ENCODE measurements around the gene TUBB.

TUBB gene

GRCh38 chr6:30685157-30686008 is 34.8 kb upstream of the TUBB start:
- H3K36me3 ChIP-seq (ENCODE audit: insufficient read depth, insufficient read length, low read length): peaks cover 36% of the 10 kb centered on the region
- DNase-seq (ENCODE audit: low read depth, low spot score): no peak
- peak overlapping the region; percentile 82 for H3K9ac ChIP-seq (ENCODE audit: insufficient read length, low read depth)
- peak overlapping the region; percentile 16 for H3K4me3 ChIP-seq (ENCODE audit: insufficient read length, low read depth)
- H3K4me1 ChIP-seq (ENCODE audit: insufficient read depth, insufficient read length): peaks cover 20% of the 10 kb centered on the region
- no peak for TF ChIP-seq SUZ12 (IDR thresholded peaks at IDR 0.05; ENCODE audit: extremely low read depth, insufficient read depth, insufficient read length)
- TF ChIP-seq ZNF274 (IDR thresholded peaks at IDR 0.05; ENCODE audit: low read depth, low read length): no peak
- no peak for TF ChIP-seq YY1 (IDR thresholded peaks at IDR 0.05; ENCODE audit: insufficient read depth, insufficient read length)
- H3K9me3 ChIP-seq (ENCODE audit: insufficient read depth, low read length): no peaks in the 10 kb centered on the region
- H3K27me3 ChIP-seq (ENCODE audit: insufficient read depth, insufficient read length): no peaks in the 10 kb centered on the region

GRCh38 chr6:30686009-30686907 is 33.9 kb upstream of the TUBB start, which contains the start of gene PPP1R18:
PPP1R18 (minus strand) TSS chr6:30686645; CDS start chr6:30686018, 627 bp downstream.
- Histone ChIP-seq H3K27me3 (ENCODE audit: insufficient read depth, insufficient read length) (no peaks in the 10 kb centered on the region), H3K9me3 (ENCODE audit: insufficient read depth, low read length) (no peaks in the 10 kb centered on the region), H3K4me1 (ENCODE audit: insufficient read depth, insufficient read length) (peaks cover 20% of the 10 kb centered on the region), H3K4me3 (ENCODE audit: insufficient read length, low read depth) (peak within 1 kb of the TSS; percentile 63), H3K36me3 (ENCODE audit: insufficient read depth, insufficient read length, low read length) (peaks cover 33% of the 10 kb centered on the region), H3K9ac (ENCODE audit: insufficient read length, low read depth) (peak within 1 kb of the TSS; percentile 86)
- DNase-seq (ENCODE audit: low read depth, low spot score): no peak
- TF ChIP-seq ZNF274 (IDR thresholded peaks at IDR 0.05; ENCODE audit: low read depth, low read length) (no peak), SUZ12 (IDR thresholded peaks at IDR 0.05; ENCODE audit: extremely low read depth, insufficient read depth, insufficient read length) (no peak), YY1 (IDR thresholded peaks at IDR 0.05; ENCODE audit: insufficient read depth, insufficient read length) (no peak)

GRCh38 chr6:30686908-30687658 is 33.1 kb upstream of the TUBB start:
- H3K9ac ChIP-seq (ENCODE audit: insufficient read length, low read depth): peak overlapping the region; percentile 86
- peaks cover 29% of the 10 kb centered on the region for H3K36me3 ChIP-seq (ENCODE audit: insufficient read depth, insufficient read length, low read length)
- TF ChIP-seq YY1 (IDR thresholded peaks at IDR 0.05; ENCODE audit: insufficient read depth, insufficient read length): no peak
- TF ChIP-seq SUZ12 (IDR thresholded peaks at IDR 0.05; ENCODE audit: extremely low read depth, insufficient read depth, insufficient read length): no peak
- TF ChIP-seq ZNF274 (IDR thresholded peaks at IDR 0.05; ENCODE audit: low read depth, low read length): no peak
- H3K4me3 ChIP-seq (ENCODE audit: insufficient read length, low read depth): peak overlapping the region; percentile 63
- H3K9me3 ChIP-seq (ENCODE audit: insufficient read depth, low read length): no peaks in the 10 kb centered on the region
- H3K4me1 ChIP-seq (ENCODE audit: insufficient read depth, insufficient read length): peaks cover 19% of the 10 kb centered on the region
- DNase-seq (ENCODE audit: low read depth, low spot score): no peak
- no peaks in the 10 kb centered on the region for H3K27me3 ChIP-seq (ENCODE audit: insufficient read depth, insufficient read length)

GRCh38 chr6:30687659-30688431 is 32.3 kb upstream of the TUBB start:
- Histone ChIP-seq H3K27me3 (ENCODE audit: insufficient read depth, insufficient read length) (no peaks in the 10 kb centered on the region), H3K36me3 (ENCODE audit: insufficient read depth, insufficient read length, low read length) (peaks cover 29% of the 10 kb centered on the region), H3K9me3 (ENCODE audit: insufficient read depth, low read length) (no peaks in the 10 kb centered on the region), H3K4me3 (ENCODE audit: insufficient read length, low read depth) (peak overlapping the region; percentile 63), H3K9ac (ENCODE audit: insufficient read length, low read depth) (peak overlapping the region; percentile 86), H3K4me1 (ENCODE audit: insufficient read depth, insufficient read length) (peaks cover 14% of the 10 kb centered on the region)
- DNase-seq (ENCODE audit: low read depth, low spot score): no peak
- TF ChIP-seq YY1 (IDR thresholded peaks at IDR 0.05; ENCODE audit: insufficient read depth, insufficient read length) (no peak), ZNF274 (IDR thresholded peaks at IDR 0.05; ENCODE audit: low read depth, low read length) (no peak), SUZ12 (IDR thresholded peaks at IDR 0.05; ENCODE audit: extremely low read depth, insufficient read depth, insufficient read length) (no peak)

- Histone ChIP-seq H3K9ac (ENCODE audit: insufficient read length, low read depth) (no peak overlapping the region), H3K9me3 (ENCODE audit: insufficient read depth, low read length) (no peaks in the 10 kb centered on the region), H3K4me3 (ENCODE audit: insufficient read length, low read depth) (no peak overlapping the region), H3K4me1 (ENCODE audit: insufficient read depth, insufficient read length) (peaks cover 10% of the 10 kb centered on the region), H3K27me3 (ENCODE audit: insufficient read depth, insufficient read length) (no peaks in the 10 kb centered on the region), H3K36me3 (ENCODE audit: insufficient read depth, insufficient read length, low read length) (peaks cover 24% of the 10 kb centered on the region)
- no peak for TF ChIP-seq YY1 (IDR thresholded peaks at IDR 0.05; ENCODE audit: insufficient read depth, insufficient read length)
- no peak for TF ChIP-seq SUZ12 (IDR thresholded peaks at IDR 0.05; ENCODE audit: extremely low read depth, insufficient read depth, insufficient read length)
- no peak for TF ChIP-seq ZNF274 (IDR thresholded peaks at IDR 0.05; ENCODE audit: low read depth, low read length)
- no peak for DNase-seq (ENCODE audit: low read depth, low spot score)
Measured at GRCh38 chr6:30688569-30688968, 31.6 kb upstream of the TUBB start.
